KBM-7 (cell line): ENCODE measurements around the gene PCYT2.

Source experiments
- DNase-seq: peaks from one replicate; pipeline ENCODE4 v3.0.0-alpha.2; 2015
- in situ Hi-C: fragments of 300-500 bp; cut with MboI; formaldehyde crosslinking; loops from 2 replicates; pipeline ENCODE4 v1.14.3; 2020; ENCODE audit warnings: low sequenced_read_pairs, low pct_unique_long_range_greater_than_20kb, mixed read lengths

The PCYT2 gene

DNA sequence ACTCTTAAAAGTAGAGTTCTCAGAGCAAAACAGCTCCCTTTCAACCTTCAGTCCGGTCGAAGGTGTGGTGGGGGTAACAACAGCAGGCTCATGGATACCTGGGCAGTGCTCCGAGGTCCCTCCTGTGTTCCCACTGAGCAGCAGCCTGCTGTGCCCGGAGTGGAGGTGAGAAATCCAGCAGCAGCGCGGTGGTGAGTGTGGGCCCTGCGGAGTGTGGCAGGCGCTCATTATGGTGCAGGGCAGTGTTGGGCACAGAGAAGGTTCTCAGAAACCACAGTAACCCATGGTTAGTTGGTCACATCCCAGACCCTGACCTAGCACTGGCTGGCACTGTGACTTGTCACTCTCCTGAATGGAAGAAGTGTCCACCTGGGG, 45.9 kb downstream of the PCYT2 start:
- DNase-seq = no peak
- in situ Hi-C loops = no loop called here

DNA sequence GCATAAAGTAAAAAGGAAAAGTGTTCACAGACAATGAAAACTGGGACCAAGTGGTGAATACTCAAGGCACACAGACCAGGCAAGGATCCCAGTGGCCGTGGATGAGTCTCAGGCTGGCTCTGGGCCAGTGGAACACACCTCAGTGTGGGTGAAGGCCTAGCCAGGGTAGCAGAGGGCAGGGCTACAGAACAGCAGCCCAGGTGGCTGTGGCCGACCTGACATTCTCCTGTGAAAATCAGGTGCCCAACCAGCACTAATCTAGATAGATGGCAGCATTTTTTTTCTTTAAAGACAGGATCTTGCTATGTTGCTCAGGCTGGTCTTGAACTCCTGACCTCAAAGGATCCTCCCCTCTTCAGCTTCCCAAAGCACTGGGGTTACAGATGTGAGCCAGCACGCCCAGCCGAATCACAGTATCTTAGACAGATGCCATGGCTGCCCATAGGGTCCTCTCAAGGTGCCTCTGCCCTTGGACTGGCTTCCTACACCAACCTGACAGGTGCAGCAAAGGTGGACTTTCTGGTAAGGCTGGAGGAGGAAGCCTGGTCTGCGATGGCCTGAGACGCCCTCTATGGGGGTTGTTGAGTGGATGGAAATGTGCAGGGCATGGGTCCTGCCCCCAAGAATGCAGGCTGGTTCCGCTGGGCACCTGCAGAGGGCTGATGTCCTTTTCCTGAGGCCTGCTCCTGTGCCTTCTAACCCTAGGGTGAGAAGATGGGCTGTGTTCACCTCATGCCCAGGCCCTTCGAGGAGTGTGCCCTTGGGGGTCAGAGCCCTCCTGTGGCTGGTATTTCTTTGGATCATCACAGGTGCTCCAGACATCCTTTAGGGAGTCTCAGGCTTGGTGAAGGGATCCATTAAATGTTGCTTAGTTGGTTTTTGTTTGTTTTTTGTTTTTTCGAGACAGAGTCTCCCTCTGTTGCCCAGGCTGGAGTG, 47.1 kb downstream of the PCYT2 start:
- DNase-seq = no peak
- in situ Hi-C loops = no loop called here

DNA sequence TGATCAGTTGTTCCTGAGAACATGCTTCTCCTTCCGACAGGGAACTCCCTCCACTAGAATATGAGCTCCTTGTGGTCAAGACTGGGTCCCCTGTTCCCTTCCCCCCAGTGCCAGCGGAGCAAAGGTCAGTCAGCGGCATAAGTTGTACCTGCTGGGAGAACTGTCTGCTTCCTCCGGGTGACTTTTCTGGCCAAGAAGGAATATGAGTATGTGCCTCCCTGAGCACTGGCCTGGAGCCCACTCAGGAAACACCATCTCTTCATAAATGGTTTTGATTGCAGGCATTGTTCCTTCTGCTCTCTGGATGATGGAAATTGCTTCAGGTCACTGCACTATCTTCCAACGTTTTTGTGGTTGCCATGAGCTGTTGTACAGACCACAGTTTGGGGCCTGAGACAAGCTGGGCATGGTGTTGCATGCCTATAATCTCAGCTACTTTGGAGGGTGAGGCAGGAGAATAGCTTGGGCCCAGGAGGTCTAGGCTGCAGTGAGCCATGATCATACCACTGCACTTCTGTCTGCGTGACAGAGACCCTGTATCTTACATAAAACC, 48.0 kb downstream of the PCYT2 start:
- no peak for DNase-seq
- in situ Hi-C loops = no loop called here

DNA sequence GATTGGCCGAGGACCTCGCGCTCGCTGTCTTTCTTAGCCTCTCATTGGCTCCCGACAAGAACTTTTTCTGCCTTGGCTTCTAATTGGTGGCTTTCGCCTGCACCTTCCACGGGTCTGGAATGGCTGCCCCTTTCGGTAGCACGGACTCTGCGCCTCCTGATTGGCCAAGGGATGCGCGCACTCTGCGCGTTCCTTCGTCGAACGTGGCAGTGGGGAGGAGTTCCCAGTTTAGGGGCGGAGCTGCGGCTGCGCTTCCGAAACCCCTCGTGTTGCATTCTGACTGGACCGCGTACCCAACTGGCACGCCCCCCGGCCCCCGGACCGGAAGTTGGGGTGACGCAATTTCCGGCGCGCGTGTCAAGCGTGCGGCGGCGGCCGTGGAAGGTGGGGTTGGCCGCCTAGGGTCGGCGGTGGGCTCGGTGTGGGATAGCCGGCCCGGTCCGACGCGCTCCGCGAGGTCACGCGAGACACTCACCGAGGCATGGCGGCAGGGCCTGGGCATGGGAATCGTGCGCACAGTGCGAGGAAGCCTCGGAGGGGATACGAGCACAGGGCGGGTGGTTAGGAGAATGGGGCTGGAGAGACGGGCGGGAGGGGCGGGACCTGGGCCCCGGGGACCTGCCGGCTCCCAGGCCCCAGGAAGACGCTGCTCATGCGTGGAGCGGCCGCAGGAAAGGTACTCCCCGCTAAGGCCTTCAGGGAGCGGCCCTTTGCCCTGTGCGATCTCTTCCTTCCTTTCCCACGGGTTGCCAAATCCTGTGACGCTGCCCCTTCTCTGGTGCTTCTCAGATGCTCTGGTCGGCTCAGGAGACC, 50.2 kb downstream of the PCYT2 start:
- in situ Hi-C loops = no loop called here
- peak; percentile 100 for DNase-seq

DNA sequence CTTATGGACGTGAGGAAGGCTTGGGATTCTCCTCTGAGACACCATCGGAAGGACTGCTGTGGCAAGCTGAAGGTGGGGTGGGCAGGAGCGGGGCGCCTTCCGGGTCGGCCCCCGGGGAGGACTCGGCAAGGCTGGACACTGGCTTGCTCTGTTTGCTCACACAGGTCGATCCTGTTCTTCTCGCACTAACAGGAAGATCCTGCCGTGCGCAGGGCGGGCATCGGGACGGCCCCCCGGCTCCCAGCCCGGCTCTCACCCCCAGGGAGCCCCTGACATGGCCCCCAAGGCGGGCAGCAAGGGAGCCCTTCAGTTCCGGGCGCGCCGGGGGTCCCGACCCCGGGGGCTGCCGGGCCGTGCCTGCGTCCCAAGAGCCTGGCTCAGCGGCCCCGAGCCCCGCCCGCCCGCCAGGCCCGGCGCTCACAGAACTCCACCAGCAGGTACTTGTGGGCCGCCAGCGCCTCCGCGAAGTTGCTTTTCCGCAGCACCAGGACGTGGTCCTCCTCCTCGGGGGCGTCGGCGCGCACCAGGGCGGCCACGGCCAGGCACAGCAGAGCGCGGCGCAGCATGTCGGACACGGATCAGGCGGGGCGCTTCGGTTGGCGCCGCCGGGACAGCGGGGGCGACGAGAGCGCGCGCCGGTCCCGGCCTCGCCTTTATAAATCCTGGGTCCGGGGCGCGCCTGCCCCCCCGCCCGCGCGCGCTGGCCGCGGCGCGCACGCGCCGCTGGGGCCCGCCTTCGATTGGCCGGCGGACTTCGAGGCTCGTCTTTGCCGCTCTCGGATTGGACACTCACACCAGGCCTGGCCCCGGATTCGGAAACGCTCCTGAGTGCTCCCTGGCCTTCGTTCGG, 51.1 kb downstream of the PCYT2 start, which contains the start of gene P4HB:
Gene P4HB, minus strand, starts transcription at position 630 of the 850 bp plus-strand sequence. Its CDS starts 64 bp downstream, at position 566.
- no peak for DNase-seq
- in situ Hi-C loops = no loop called here

DNA sequence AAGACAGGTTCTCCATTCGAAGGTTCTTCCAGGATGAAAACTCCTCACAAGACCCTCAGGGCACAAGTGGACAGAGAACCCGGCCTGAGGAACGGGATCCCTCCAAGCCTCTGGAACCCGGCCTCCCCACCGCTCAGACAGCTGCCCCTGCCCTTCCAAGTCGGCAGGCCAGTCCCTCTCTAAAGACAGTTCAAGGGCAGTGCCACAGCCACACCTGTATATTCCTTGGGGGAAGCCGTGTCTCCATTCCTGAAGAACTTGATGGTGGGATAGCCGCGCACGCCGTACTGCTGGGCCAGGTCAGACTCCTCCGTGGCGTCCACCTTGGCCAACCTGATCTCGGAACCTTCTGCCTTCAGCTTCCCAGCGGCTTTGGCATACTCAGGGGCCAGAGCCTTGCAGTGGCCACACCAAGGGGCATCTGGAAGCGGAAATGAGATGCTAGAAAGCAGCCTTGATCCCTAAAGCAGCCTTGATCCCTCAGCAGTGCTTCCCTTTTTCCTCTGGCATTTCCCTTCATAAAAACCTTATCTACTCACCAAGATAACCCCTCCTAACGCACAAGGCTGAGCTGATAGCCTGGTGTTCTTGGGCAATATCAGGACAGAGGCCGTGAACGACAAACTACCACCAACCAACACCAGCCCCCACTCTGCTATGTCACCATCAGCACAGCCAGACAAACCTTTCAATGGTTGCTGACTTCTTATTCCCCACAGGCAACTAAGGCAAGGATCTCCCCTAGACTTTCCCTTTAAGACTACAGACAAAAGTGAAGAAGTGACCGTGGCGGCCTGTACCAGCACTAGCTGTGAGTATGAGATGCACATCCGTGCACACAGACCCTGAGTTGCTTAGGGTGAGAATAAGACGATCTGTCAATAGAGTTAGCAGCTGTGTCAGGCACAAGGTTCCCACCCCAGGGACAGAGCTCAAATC, 52.0 kb downstream of the PCYT2 start:
- DNase-seq = no peak
- in situ Hi-C loops = no loop called here

DNA sequence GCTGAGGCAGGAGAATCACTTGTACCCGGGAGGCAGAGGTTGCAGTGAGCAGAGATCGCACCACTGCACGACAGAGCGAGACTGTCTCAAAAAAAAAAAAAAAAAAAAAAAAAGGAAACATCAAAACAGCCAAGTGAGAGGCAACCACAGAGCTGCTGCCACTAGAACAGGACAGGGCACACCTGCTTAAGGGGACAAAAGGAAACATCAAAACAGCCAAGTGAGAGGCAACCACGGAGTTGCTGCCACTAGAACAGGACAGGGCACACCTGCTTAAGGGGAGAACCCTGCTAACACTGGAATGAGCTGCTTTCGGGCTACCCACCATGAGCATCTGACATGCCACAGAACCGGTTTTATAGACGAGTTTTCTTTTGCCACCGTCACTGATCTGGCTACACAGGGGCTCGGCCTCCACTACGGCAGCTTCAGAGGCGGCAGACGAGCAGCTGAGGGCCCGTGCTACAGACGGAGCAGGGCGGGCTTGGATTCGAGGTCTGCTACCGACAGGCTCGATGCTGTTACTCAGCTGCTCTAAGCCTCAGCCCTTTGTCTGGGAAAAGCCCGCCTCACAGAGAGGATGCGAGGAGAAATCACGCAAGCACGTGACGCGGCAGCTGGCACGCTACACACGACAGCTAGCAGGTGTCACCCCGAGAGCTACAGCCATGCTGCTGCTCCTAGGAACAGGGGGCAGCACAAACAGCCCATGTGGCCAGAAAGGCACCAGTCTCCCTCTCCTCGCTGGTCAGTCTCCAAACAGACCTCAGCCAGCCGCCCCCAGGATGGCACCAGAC, 52.8 kb downstream of the PCYT2 start:
- no peak for DNase-seq
- in situ Hi-C loops = no loop called here

DNA sequence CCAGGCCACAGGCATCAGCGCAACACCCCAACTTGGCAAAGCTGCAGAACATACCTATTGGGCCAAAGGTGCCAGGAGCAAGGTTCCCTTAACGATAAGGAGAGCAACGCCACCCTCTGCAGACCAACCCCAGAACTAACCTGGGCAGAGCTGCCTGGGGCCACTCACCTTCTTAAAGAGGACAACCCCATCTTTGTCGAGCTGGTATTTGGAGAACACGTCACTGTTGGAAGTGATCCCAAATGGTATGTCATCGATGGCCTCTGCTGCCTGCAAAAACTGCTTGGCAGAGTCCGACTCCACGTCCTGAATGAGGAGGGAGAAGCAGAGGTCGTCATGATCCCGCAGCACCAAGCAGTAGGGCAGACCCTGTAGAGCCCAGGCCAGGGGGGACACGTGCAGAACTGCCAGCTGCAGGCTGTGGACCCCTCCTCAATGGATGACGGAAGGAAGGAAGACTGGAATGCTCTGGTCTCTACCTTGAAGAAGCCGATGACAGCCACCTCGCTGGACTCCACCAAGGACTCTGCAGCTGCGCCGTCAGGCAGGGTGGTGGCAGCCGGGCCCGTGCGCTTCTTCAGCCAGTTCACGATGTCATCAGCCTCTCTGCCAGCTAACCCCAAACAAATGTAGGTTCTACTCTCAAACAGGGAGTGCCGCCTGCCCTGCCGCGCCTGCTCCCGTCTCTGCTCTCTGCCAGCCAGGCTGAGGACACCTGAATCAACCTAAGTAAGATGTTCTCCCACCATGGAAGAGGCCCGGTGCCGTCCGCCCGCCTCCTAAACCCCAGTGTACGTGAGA, 56.0 kb downstream of the PCYT2 start:
- in situ Hi-C loops = no loop called here
- no peak for DNase-seq

DNA sequence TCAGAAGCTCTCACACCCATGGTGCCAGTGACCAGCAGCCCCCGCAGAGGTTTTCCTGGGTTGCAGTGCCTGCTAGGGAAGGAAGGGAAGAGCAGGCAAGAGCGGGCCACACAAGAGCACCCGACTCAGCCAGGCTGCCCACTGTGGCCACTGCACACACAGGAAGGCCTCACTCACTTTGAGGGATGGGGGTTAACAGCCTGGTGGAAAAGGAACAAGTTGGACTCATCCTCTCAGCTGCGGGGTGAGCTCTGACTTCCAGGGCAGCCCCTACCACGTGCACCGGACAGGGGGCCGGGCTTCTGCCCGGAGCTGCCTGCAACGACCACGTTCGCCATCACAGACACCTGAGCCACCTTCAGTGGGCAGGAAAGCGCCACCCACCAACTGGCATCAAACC, 59.0 kb downstream of the PCYT2 start:
- in situ Hi-C loops = no loop called here
- DNase-seq = no peak

DNA sequence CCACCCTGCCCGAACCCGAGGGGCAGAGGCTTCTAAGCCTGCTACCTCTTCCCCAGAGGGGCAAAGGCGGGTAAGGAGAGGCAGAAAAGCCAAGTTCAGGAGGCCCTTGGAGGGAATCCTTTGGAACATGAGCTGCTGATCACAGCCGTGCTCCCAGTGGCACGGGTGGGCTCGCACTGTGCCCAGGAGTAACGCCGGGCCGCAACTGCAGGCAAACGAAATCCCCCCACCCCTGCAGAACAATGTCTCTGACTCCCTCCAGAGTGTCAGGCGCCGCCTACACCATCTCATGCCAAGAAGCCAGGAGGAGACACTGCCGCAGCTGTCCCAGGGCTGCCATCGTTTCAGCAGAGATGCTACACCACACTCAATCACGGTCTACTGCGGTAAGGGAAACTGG, 59.8 kb downstream of the PCYT2 start:
- in situ Hi-C loops = no loop called here
- no peak for DNase-seq
